ENCODE data around the gene MAPKAPK2. TPM values are rescaled to one million over a fixed set of nuclear protein-coding genes. Genes with fewer than 3 reads are reported as not detected.

MAPKAPK2 gene
- polyA plus RNA-seq, 1 donor from 2014 or later, result 9.0 TPM

DNA sequence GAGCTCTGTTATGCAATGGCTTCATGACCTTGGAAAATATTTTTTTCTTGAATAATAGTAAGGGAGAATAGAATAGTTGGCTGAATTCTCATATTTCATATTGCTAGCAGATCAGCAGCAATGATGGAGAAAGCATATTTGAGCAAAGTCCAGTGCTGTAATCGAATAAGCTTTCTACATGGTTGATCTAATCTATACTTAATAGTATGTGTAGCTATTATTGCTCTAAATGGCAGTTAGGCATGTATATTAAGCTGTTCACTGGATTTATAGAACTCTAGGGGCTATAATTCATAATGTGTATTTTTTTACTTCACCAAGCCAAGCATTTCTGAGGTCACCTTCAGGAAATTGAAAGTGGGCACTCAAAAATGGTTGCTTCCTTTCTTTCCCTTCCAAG, 75.9 kb downstream of the MAPKAPK2 start:
- no peak overlapping the region for H3K27ac ChIP-seq (ENCODE audit: low read length)

GRCh38 chr1:206761159-206761768, 76.6 kb downstream of the MAPKAPK2 start:
- H3K36me3 ChIP-seq (ENCODE audit: insufficient read depth, low read length), result no peaks in the 10 kb centered on the region
- no peak overlapping the region for H3K27ac ChIP-seq (ENCODE audit: low read length)
- no peaks in the 10 kb centered on the region for H3F3A ChIP-seq (ENCODE audit: insufficient read depth, low read length, poor library complexity, severe bottlenecking)
- H4K20me1 ChIP-seq (ENCODE audit: insufficient read depth), result no peaks in the 10 kb centered on the region
- H3K27me3 ChIP-seq (ENCODE audit: insufficient read depth, low read depth, low read length), result no peaks in the 10 kb centered on the region
- no peak overlapping the region for H3K4me3 ChIP-seq (ENCODE audit: low read length)
- no peaks in the 10 kb centered on the region for H3K9me2 ChIP-seq (ENCODE audit: insufficient read depth, low read length)
- no peak overlapping the region for H3K9ac ChIP-seq (ENCODE audit: low read length)
- H3K9me3 ChIP-seq (ENCODE audit: low read length), result no peaks in the 10 kb centered on the region
- H3K79me2 ChIP-seq (replicated peaks; ENCODE audit: insufficient read depth, low read length), result no peaks in the 10 kb centered on the region
- no peak overlapping the region for H2AFZ ChIP-seq (ENCODE audit: low read depth, low read length)
- no peak overlapping the region for H3K4me2 ChIP-seq (ENCODE audit: low read length)
- TF ChIP-seq TAF1 (IDR thresholded peaks at IDR 0.05; ENCODE audit: low read depth), result no peak
- no peak for TF ChIP-seq EZH2 (IDR thresholded peaks at IDR 0.05; ENCODE audit: borderline replicate concordance, insufficient read depth, low read length, poor library complexity, severe bottlenecking)
- no peak for TF ChIP-seq POLR2AphosphoS5 (IDR thresholded peaks at IDR 0.05)
- TF ChIP-seq MXI1 (conservative IDR thresholded peaks at IDR 0.05; ENCODE audit: poor library complexity, severe bottlenecking), result no peak
- TF ChIP-seq RAD21 (conservative IDR thresholded peaks at IDR 0.05), result no peak
- TF ChIP-seq, protein P1, sequence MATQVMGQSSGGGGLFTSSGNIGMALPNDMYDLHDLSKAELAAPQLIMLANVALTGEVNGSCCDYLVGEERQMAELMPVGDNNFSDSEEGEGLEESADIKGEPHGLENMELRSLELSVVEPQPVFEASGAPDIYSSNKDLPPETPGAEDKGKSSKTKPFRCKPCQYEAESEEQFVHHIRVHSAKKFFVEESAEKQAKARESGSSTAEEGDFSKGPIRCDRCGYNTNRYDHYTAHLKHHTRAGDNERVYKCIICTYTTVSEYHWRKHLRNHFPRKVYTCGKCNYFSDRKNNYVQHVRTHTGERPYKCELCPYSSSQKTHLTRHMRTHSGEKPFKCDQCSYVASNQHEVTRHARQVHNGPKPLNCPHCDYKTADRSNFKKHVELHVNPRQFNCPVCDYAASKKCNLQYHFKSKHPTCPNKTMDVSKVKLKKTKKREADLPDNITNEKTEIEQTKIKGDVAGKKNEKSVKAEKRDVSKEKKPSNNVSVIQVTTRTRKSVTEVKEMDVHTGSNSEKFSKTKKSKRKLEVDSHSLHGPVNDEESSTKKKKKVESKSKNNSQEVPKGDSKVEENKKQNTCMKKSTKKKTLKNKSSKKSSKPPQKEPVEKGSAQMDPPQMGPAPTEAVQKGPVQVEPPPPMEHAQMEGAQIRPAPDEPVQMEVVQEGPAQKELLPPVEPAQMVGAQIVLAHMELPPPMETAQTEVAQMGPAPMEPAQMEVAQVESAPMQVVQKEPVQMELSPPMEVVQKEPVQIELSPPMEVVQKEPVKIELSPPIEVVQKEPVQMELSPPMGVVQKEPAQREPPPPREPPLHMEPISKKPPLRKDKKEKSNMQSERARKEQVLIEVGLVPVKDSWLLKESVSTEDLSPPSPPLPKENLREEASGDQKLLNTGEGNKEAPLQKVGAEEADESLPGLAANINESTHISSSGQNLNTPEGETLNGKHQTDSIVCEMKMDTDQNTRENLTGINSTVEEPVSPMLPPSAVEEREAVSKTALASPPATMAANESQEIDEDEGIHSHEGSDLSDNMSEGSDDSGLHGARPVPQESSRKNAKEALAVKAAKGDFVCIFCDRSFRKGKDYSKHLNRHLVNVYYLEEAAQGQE (IDR thresholded peaks at IDR 0.05; ENCODE audit: borderline replicate concordance), result no peak
- TF ChIP-seq EP300 (conservative IDR thresholded peaks at IDR 0.05; ENCODE audit: poor library complexity, severe bottlenecking), result no peak
- no peak for TF ChIP-seq CTCF (IDR thresholded peaks at IDR 0.05; ENCODE audit: poor library complexity, severe bottlenecking)

More for the DNA sequence above, 75.9 kb downstream of the MAPKAPK2 start:
- no peak for TF ChIP-seq MXI1 (conservative IDR thresholded peaks at IDR 0.05; ENCODE audit: poor library complexity, severe bottlenecking)
- TF ChIP-seq SMC3 (conservative IDR thresholded peaks at IDR 0.05; ENCODE audit: poor library complexity), result no peak
- TF ChIP-seq RAD21 (conservative IDR thresholded peaks at IDR 0.05), result no peak
- no peak for TF ChIP-seq CTCF (IDR thresholded peaks at IDR 0.05; ENCODE audit: poor library complexity, severe bottlenecking)
- no peak for TF ChIP-seq TAF1 (IDR thresholded peaks at IDR 0.05; ENCODE audit: low read depth)
- no peak for TF ChIP-seq EZH2 (IDR thresholded peaks at IDR 0.05; ENCODE audit: borderline replicate concordance, insufficient read depth, low read length, poor library complexity, severe bottlenecking)
- TF ChIP-seq EP300 (conservative IDR thresholded peaks at IDR 0.05; ENCODE audit: poor library complexity, severe bottlenecking), result no peak
- TF ChIP-seq POLR2AphosphoS5 (IDR thresholded peaks at IDR 0.05), result no peak
- TF ChIP-seq, protein P1 (IDR thresholded peaks at IDR 0.05; ENCODE audit: borderline replicate concordance), result no peak
- Histone ChIP-seq H2AFZ (ENCODE audit: low read depth, low read length) (no peak overlapping the region), H3K36me3 (ENCODE audit: insufficient read depth, low read length) (no peaks in the 10 kb centered on the region), H4K20me1 (ENCODE audit: insufficient read depth) (no peaks in the 10 kb centered on the region), H3K4me3 (ENCODE audit: low read length) (no peak overlapping the region), H3F3A (ENCODE audit: insufficient read depth, low read length, poor library complexity, severe bottlenecking) (no peaks in the 10 kb centered on the region), H3K27me3 (ENCODE audit: insufficient read depth, low read depth, low read length) (no peaks in the 10 kb centered on the region), H3K9ac (ENCODE audit: low read length) (no peak overlapping the region), H3K9me2 (ENCODE audit: insufficient read depth, low read length) (no peaks in the 10 kb centered on the region), H3K9me3 (ENCODE audit: low read length) (no peaks in the 10 kb centered on the region), H3K79me2 (replicated peaks; ENCODE audit: insufficient read depth, low read length) (no peaks in the 10 kb centered on the region), H3K4me2 (ENCODE audit: low read length) (no peak overlapping the region)
